ENCODE results near the gene UMAD1. TPM values are rescaled to one million over a fixed set of nuclear protein-coding genes. Genes with fewer than 3 reads are reported as not detected.
A peak's percentile ranks its signal among the peaks of the same experiment; 100 is the strongest.

Gene UMAD1
- total RNA-seq, 1 donor from 2014 or later: 12.8 TPM

- Mint-ChIP-seq H3K27me3 (no peaks in the 10 kb centered on the region), H3K36me3 (ENCODE audit: insufficient read depth) (no peaks in the 10 kb centered on the region), H3K9me3 (ENCODE audit: low read depth) (no peaks in the 10 kb centered on the region), H3K27ac (no peak overlapping the region), H3K4me3 (ENCODE audit: low read depth) (no peak overlapping the region), H3K4me1 (ENCODE audit: low read depth) (peaks cover 6% of the 10 kb centered on the region)
- TF ChIP-seq, protein P1, sequence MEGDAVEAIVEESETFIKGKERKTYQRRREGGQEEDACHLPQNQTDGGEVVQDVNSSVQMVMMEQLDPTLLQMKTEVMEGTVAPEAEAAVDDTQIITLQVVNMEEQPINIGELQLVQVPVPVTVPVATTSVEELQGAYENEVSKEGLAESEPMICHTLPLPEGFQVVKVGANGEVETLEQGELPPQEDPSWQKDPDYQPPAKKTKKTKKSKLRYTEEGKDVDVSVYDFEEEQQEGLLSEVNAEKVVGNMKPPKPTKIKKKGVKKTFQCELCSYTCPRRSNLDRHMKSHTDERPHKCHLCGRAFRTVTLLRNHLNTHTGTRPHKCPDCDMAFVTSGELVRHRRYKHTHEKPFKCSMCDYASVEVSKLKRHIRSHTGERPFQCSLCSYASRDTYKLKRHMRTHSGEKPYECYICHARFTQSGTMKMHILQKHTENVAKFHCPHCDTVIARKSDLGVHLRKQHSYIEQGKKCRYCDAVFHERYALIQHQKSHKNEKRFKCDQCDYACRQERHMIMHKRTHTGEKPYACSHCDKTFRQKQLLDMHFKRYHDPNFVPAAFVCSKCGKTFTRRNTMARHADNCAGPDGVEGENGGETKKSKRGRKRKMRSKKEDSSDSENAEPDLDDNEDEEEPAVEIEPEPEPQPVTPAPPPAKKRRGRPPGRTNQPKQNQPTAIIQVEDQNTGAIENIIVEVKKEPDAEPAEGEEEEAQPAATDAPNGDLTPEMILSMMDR (IDR thresholded peaks at IDR 0.05; ENCODE audit: unreplicated experiment): no peak
- DNase-seq (ENCODE audit: low spot score, unreplicated experiment): no peak
Measured at GRCh38 chr7:7620236-7620635, 20.3 kb upstream of the UMAD1 start.

DNA sequence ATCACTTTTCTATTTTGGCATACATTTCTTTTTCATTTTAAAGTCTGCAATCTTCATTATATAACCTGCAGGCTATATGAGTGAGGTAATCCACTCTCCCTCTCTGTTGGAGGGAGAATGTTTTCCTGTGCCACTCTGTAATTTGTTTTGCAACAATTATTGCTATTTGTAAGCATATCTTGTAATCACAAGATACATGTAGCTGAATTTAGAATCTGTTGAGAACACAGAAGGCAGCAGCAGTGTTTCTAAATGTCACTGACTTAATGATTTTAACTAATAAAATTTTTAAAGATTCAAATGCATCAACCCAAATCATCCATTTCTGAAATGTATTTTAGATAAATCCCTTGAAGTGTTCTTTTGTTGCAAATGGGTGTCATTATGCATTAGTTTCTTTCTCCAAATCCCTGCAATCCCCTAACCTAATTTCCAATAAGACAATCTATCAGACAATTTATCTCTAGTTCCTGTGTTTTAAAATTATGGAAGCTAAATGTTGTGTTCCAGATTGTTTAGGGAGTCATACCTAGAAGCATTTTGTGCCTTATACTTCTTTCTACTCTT is 19.8 kb upstream of the UMAD1 start:
- H3K27ac Mint-ChIP-seq: no peak overlapping the region
- no peaks in the 10 kb centered on the region for H3K27me3 Mint-ChIP-seq
- H3K36me3 Mint-ChIP-seq (ENCODE audit: insufficient read depth): no peaks in the 10 kb centered on the region
- TF ChIP-seq, protein P1 (IDR thresholded peaks at IDR 0.05; ENCODE audit: unreplicated experiment): no peak
- DNase-seq (ENCODE audit: low spot score, unreplicated experiment): no peak
- no peak overlapping the region for H3K4me3 Mint-ChIP-seq (ENCODE audit: low read depth)
- H3K9me3 Mint-ChIP-seq (ENCODE audit: low read depth): peaks cover 2% of the 10 kb centered on the region
- peaks cover 2% of the 10 kb centered on the region for H3K4me1 Mint-ChIP-seq (ENCODE audit: low read depth)

GRCh38 chr7:7628476-7628875 is 12.1 kb upstream of the UMAD1 start:
- H3K4me3 Mint-ChIP-seq (ENCODE audit: low read depth): no peak overlapping the region
- TF ChIP-seq, protein P1 (IDR thresholded peaks at IDR 0.05; ENCODE audit: unreplicated experiment): no peak
- no peaks in the 10 kb centered on the region for H3K4me1 Mint-ChIP-seq (ENCODE audit: low read depth)
- peaks cover 7% of the 10 kb centered on the region for H3K36me3 Mint-ChIP-seq (ENCODE audit: insufficient read depth)
- H3K9me3 Mint-ChIP-seq (ENCODE audit: low read depth): peaks cover 25% of the 10 kb centered on the region
- no peaks in the 10 kb centered on the region for H3K27me3 Mint-ChIP-seq
- DNase-seq (ENCODE audit: low spot score, unreplicated experiment): no peak
- H3K27ac Mint-ChIP-seq: no peak overlapping the region

DNA sequence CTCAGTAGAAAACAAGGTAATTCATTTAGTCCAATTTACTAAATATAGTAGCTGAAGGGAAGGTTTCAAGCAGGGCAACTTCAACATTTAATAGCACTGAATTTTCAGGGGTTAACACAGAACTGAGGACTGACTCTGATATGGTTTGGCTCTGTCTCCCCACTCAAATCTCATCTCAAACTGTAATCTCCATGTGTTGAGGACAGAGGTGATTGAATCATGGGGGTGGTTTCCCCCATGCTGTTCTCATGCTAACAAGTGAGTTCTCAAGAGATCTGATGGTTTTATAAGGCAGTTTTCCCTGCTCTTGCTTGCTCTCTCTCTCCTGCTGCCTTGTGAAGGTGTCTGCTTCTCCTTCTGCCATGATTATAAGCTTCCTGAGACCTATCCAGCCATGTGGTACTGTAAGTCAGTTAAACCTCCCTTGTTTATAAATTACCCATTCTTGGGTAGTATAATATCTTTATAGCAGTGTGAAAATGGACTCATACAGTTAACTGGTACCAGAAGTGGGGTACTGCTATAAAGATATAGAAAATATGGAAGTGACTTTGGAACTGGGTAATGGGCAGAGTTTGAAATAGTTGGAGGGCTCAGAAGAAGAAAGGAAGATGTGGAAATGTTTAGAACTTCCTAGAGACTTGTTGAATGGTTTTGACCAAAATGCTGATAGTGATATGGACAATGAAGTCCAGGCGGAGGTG is 9.8 kb upstream of the UMAD1 start:
- TF ChIP-seq, protein P1 (IDR thresholded peaks at IDR 0.05; ENCODE audit: unreplicated experiment): no peak
- Mint-ChIP-seq H3K4me1 (ENCODE audit: low read depth) (no peaks in the 10 kb centered on the region), H3K36me3 (ENCODE audit: insufficient read depth) (peaks cover 7% of the 10 kb centered on the region), H3K27me3 (no peaks in the 10 kb centered on the region), H3K9me3 (ENCODE audit: low read depth) (peaks cover 23% of the 10 kb centered on the region), H3K4me3 (ENCODE audit: low read depth) (no peak overlapping the region), H3K27ac (no peak overlapping the region)
- DNase-seq (ENCODE audit: low spot score, unreplicated experiment): no peak

- Mint-ChIP-seq H3K36me3 (ENCODE audit: insufficient read depth) (peaks cover 16% of the 10 kb centered on the region), H3K27me3 (no peaks in the 10 kb centered on the region), H3K9me3 (ENCODE audit: low read depth) (peaks cover 3% of the 10 kb centered on the region), H3K4me3 (ENCODE audit: low read depth) (peak overlapping the region; percentile 99), H3K27ac (peak overlapping the region; percentile 99), H3K4me1 (ENCODE audit: low read depth) (peaks cover 23% of the 10 kb centered on the region)
- TF ChIP-seq, protein P1 (IDR thresholded peaks at IDR 0.05; ENCODE audit: unreplicated experiment): no peak
- no peak for DNase-seq (ENCODE audit: low spot score, unreplicated experiment)
Measured at GRCh38 chr7:7639421-7639820, 1.1 kb upstream of the UMAD1 start.
